Left ventricle myocardium inferior (tissue), 1 donor: ENCODE measurements around the gene WBP1L. TPM values are rescaled to one million over a fixed set of nuclear protein-coding genes. Genes with fewer than 3 reads are reported as not detected.
A peak's percentile ranks its signal among the peaks of the same experiment; 100 is the strongest.

Source experiments
- DNase-seq: peaks from one replicate; pipeline ENCODE4 v3.0.0-alpha.2; 2020
- H3K27ac ChIP-seq: fragments of 200-600 bp; replicated peaks from 2 replicates; pipeline ENCODE4 v1.8.0; 2021
- H3K27me3 ChIP-seq: fragments of 200-600 bp; 2 replicates; pipeline ENCODE4 v1.8.0; 2021; ENCODE audit warnings: low read depth
- H3K36me3 ChIP-seq: fragments of 200-600 bp; 2 replicates; pipeline ENCODE4 v1.8.0; 2021
- H3K4me1 ChIP-seq: fragments of 200-600 bp; 2 replicates; pipeline ENCODE4 v1.8.0; 2021
- H3K4me3 ChIP-seq: fragments of 200-600 bp; 2 replicates; pipeline ENCODE4 v1.8.0; 2021; ENCODE audit warnings: mild to moderate bottlenecking, moderate library complexity
- H3K9me3 ChIP-seq: fragments of 200-600 bp; replicated peaks from 2 replicates; pipeline ENCODE4 v1.8.0; 2021
- CTCF ChIP-seq: fragments of 200-600 bp; IDR thresholded peaks from 2 replicates; pipeline ENCODE4 v1.8.0; 2021; ENCODE audit warnings: antibody characterized with exemption, mild to moderate bottlenecking, borderline replicate concordance
- intact Hi-C: fragments of 100-400 bp; cut with micrococcal nuclease; formaldehyde crosslinking; loops from one replicate; pipeline ENCODE4 v1.11.0; 2022
- total RNA-seq: library from RNA; stranded (reverse); fragmentation: NEBNext Ultra II Directional; extraction: Animal tissue kit (Norgen Biotek cat#: 25700); gene quantifications from one replicate; pipeline ENCODE4 v1.2.1, GENCODE V29; 2021
- donor health status: DM: no; HTN: yes; CAD: no; lungs with severe emphysema.

WBP1L gene
- total RNA-seq, 1 donor from 2014 or later: 22.6 TPM

- Histone ChIP-seq H3K4me1 (peaks cover 94% of the 10 kb centered on the region), H3K27me3 (no peaks in the 10 kb centered on the region), H3K27ac (peak overlapping the region; percentile 89), H3K36me3 (peaks cover 29% of the 10 kb centered on the region), H3K4me3 (peak overlapping the region; percentile 23), H3K9me3 (no peaks in the 10 kb centered on the region)
- intact Hi-C loops: loop anchor here (10.0 kb wide), 1 partner anchor 45 kb away; no protein-coding TSS in a partner anchor
- TF ChIP-seq CTCF: no peak
- peak; percentile 39 for DNase-seq
These were observed 56.1 kb downstream of the WBP1L start for GRCh38 chr10:102799691-102800471.

GRCh38 chr10:102800611-102801335 is 57.0 kb downstream of the WBP1L start:
- TF ChIP-seq CTCF: no peak
- intact Hi-C loops: loop anchor here (10.0 kb wide), 1 partner anchor 46 kb away; no protein-coding TSS in a partner anchor
- no peaks in the 10 kb centered on the region for H3K27me3 ChIP-seq
- DNase-seq: no peak
- peak overlapping the region; percentile 23 for H3K4me3 ChIP-seq
- H3K9me3 ChIP-seq: no peaks in the 10 kb centered on the region
- peaks cover 36% of the 10 kb centered on the region for H3K36me3 ChIP-seq
- peak overlapping the region; percentile 89 for H3K27ac ChIP-seq
- peaks cover 86% of the 10 kb centered on the region for H3K4me1 ChIP-seq

- Histone ChIP-seq H3K27me3 (no peaks in the 10 kb centered on the region), H3K9me3 (no peaks in the 10 kb centered on the region), H3K36me3 (peaks cover 42% of the 10 kb centered on the region), H3K27ac (peak overlapping the region; percentile 89), H3K4me1 (peaks cover 85% of the 10 kb centered on the region), H3K4me3 (no peak overlapping the region)
- intact Hi-C loops: loop anchor here (10.0 kb wide), 1 partner anchor 47 kb away; no protein-coding TSS in a partner anchor
- DNase-seq: no peak
- TF ChIP-seq CTCF: no peak
These were observed 57.7 kb downstream of the WBP1L start for GRCh38 chr10:102801496-102801895.

- H3K9me3 ChIP-seq: no peaks in the 10 kb centered on the region
- no peak for TF ChIP-seq CTCF
- intact Hi-C loops: loop anchor here (10.0 kb wide), 1 partner anchor 47 kb away; no protein-coding TSS in a partner anchor
- H3K36me3 ChIP-seq: peaks cover 42% of the 10 kb centered on the region
- H3K27me3 ChIP-seq: no peaks in the 10 kb centered on the region
- peaks cover 82% of the 10 kb centered on the region for H3K4me1 ChIP-seq
- peak overlapping the region; percentile 79 for H3K27ac ChIP-seq
- no peak for DNase-seq
- no peak overlapping the region for H3K4me3 ChIP-seq
These were observed 58.2 kb downstream of the WBP1L start for GRCh38 chr10:102801978-102802377.

GRCh38 chr10:102802920-102803534 is 59.3 kb downstream of the WBP1L start:
- intact Hi-C loops: loop anchor here (10.0 kb wide), 1 partner anchor 48 kb away; no protein-coding TSS in a partner anchor
- Histone ChIP-seq H3K4me1 (peaks cover 73% of the 10 kb centered on the region), H3K4me3 (no peak overlapping the region), H3K9me3 (no peaks in the 10 kb centered on the region), H3K36me3 (peaks cover 44% of the 10 kb centered on the region), H3K27ac (peak overlapping the region; percentile 79), H3K27me3 (no peaks in the 10 kb centered on the region)
- TF ChIP-seq CTCF: no peak
- DNase-seq: no peak
